LNCaP clone FGC (cell line): ENCODE data around the gene NRL.

Source experiments
- DNase-seq: peaks from one replicate; pipeline ENCODE4 v3.0.0-alpha.2; 2011; ENCODE audit warnings: low read depth
- H3K4me3 ChIP-seq: 2 replicates; pipeline ENCODE4 v1.5.1; 2011; ENCODE audit warnings: mild to moderate bottlenecking, low read depth, low read length, control low read depth
- TF ChIP-seq, protein P1 (sequence below): IDR thresholded peaks from 2 replicates; pipeline ENCODE4 v1.5.1; 2012; ENCODE audit warnings: mild to moderate bottlenecking; ENCODE audit not compliant: control insufficient read depth, insufficient read depth; ENCODE audit errors: extremely low read depth

NRL gene

GRCh38 chr14:24147761-24148428 lies 33.1 kb upstream of the NRL start:
- DNase-seq = no peak
- peak overlapping the region; percentile 98 for H3K4me3 ChIP-seq
- TF ChIP-seq, protein P1, sequence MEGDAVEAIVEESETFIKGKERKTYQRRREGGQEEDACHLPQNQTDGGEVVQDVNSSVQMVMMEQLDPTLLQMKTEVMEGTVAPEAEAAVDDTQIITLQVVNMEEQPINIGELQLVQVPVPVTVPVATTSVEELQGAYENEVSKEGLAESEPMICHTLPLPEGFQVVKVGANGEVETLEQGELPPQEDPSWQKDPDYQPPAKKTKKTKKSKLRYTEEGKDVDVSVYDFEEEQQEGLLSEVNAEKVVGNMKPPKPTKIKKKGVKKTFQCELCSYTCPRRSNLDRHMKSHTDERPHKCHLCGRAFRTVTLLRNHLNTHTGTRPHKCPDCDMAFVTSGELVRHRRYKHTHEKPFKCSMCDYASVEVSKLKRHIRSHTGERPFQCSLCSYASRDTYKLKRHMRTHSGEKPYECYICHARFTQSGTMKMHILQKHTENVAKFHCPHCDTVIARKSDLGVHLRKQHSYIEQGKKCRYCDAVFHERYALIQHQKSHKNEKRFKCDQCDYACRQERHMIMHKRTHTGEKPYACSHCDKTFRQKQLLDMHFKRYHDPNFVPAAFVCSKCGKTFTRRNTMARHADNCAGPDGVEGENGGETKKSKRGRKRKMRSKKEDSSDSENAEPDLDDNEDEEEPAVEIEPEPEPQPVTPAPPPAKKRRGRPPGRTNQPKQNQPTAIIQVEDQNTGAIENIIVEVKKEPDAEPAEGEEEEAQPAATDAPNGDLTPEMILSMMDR = no peak

- peak within 1 kb of the TSS; percentile 98 for H3K4me3 ChIP-seq
- TF ChIP-seq, protein P1 = no peak
- DNase-seq = peak; percentile 97
These were observed 32.4 kb upstream of the NRL start, which contains the start of gene RNF31 for GRCh38 chr14:24146978-24147760. RNF31 (plus strand) TSS chr14:24147498; CDS start chr14:24147699, 201 bp downstream.

DNA sequence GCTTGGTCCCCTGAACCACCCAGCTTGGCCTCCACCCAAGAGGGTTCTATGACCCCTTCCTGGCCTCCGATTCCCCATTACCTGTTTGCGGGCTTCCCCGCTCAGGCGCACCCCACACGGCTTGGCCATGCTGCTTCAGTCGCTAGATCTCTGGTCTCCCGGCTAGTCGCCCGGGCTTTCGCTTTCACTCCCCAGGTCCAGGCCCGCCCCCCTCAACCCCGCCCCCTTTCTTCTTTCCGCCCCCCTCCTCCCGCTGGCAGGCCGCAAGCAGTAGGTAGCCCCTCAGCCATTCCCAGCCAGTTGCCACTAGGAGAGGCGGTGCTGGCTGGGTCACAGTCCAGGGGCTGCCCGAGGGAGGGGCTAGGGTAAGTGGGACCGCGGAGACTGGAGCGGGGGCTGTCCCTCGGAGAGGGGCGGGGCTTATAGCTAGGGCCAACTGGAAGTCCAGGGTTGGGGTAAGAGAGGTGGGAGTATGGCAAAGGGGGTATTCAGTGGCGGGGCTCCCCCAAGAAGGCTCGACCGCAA lies 31.8 kb upstream of the NRL start, which contains the start of gene PSME2:
Gene PSME2, minus strand, starts transcription at position 158 of the 525 bp plus-strand sequence. Its CDS starts 29 bp downstream, at position 129.
- DNase-seq = peak; percentile 88
- H3K4me3 ChIP-seq = peak within 1 kb of the TSS; percentile 98
- TF ChIP-seq, protein P1 = no peak

DNA sequence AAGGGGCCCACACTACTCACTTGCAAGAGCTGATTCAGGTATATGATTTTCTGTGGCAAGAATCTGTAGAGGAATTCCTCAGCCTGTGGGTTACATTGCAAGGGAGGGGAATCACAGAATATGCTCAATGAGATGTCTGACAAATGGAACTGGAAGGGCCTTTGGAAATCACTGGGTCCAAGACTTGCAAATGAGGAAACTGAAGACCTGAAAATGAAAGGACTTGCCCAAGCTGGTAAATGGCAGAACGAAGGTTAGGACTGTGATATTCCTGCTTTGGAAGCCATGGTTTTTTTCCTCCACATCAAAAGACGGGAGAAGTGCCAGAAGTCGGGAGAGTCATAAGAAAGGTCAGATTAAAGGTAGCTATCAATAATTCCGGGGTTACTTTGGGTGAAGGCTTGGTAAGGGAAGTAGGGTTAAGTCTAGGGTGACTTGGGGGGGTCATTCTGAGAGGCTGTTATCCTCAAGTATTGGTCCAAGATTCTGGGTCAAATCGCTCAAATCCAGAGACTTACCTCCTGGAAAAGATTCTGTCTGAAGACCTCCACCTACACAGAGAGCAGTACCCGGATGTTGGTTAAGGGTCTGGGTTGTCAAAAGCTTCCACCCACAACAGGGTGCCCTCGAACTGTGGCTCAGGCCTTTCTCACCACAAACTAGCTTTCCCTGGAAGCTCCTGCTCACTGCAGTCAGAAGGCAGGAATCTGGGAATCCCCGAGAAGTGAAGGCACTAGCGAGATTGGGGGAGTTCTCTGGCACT lies 31.1 kb upstream of the NRL start:
- TF ChIP-seq, protein P1 = no peak
- no peak for DNase-seq
- H3K4me3 ChIP-seq = peak overlapping the region; percentile 98

GRCh38 chr14:24145219-24145618 lies 30.5 kb upstream of the NRL start:
- TF ChIP-seq, protein P1 = no peak
- DNase-seq = no peak
- peak overlapping the region; percentile 98 for H3K4me3 ChIP-seq

- no peak for DNase-seq
- no peak overlapping the region for H3K4me3 ChIP-seq
- TF ChIP-seq, protein P1 = no peak
These were observed 29.7 kb upstream of the NRL start for GRCh38 chr14:24144451-24144850.
